TTC549 (cell line): ENCODE data around the gene LAMA3.

Experiments
- FAIRE-seq: peaks from 2 replicates; lab custom pipeline; 2012; peaks lifted over from hg19 to GRCh38; lab: Jason Lieb, UNC

Gene LAMA3

DNA sequence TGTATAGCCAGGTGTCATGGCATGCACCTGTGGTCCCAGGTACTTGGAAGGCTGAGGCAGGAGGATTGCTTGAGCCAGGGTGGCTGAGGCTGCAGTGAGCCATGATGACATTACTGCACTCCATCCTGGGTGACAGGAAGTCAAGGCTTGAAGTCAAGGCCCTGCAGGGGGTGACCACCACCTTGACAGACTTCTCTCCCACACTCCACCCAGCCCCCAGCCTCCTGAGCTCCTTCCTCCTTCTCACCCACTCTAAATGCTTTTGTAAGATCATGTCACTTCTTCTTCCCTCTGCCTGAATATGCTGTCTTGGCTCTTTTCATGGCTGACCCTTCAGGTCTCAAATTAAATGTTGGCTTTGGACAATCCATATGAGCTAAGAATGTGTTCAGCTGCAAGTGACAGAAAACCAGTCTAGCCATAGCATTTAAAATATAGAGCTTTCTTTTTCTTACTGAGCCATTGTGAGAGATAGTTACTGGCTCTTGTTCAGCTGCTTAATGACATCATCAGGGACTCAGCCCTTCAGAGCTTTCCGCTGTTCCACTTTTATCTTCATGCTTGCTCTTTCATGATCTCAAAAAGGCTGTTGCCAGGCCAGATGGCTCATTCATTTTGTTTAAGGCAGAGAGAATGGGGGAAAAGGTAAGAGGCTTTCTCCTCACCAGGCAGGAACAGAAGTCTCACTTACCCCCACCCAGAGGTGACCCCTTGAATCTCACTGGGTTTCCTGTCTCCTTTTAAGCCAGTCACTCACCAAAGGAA, 288.6 kb downstream of the LAMA3 start:
- no peak for FAIRE-seq

DNA sequence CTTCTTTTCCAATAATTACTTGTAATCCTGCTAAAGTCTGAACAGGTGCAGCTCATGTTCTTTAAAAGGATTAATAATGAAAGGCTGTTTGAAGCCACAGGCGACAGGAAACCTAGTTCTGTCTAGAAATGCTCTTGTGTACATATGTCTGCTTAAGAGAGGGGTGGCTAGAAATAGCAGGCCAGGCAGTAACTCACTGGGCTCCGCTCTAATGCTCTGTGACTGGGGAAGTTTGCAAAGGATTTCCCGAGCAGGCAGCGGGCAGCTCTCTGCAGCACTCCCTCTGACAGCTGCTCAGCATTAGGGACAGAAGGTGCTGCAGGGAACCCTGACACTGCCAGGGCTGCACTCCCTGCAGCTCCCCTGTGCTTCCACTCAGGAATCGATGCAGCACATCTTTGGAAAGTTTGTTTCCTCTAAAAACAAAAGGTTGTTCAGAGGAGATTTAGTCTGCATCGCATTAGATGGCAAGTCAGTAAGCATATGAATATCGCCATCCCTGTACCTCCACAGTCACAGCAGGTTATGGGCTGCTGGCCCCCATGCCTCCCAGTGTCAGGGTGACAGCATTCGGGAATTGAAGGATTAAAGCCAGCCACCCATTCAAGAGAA, 292.2 kb downstream of the LAMA3 start:
- no peak for FAIRE-seq

DNA sequence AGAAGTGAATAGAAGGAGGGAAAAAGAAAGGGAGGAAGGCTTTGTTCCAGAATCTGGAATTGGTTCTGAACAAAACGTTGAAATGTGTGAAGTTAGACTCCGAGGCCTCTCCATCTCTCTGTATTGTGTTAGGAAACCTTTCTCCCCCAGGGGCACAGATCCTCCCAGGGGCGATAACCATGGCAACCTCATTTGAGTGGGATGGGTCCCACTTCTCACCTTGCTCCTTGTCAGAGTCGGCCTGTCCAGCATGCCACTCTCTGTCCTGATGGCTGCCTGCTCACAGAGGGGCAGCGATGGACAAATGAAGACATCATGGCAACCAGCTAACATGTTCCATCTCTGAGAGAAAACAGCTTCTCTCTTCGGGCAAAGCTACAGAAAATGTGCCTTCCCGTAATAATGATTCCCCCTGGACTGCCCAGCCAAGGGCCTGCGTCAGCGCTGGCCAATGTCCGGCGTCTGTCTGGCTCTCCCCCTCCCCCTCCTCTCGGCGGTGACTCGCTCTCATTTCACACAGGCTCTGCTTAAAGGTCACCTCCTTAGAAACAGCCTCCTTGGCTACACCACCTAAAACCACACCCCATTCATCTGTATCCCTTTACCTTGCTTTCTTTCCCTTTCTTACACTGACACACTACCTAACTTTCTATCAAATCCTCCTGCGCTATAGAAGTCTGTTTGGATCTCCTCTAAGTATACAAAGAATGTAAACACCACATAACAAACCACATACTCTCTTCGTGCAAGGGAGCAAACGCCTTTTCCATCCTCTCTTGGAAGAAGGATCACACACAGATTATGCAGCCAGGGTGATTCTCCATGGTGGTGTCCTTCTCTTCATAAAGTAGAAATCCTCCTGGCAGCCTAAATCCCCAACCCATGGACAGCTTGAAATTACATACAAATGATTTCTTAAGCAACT, 293.2 kb downstream of the LAMA3 start:
- FAIRE-seq = no peak

DNA sequence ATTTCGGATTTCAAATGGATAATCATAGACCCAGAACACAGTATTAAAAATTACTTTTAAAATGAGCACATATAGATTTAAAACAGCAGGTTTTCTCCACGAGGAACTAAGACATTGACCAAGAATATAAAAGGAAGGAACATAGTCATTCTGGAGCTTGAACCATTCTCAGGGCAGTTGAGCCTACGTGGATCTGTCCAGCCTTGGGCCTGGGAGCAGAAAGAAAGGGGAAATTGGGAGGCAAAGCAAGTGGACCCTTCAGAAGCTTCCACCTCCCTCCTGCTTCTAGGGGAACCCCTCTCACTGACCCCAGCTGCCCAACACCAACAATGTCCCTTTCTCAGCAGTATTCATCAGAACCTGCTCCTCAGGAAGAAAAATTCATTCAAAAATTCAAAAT, 293.9 kb downstream of the LAMA3 start:
- no peak for FAIRE-seq

DNA sequence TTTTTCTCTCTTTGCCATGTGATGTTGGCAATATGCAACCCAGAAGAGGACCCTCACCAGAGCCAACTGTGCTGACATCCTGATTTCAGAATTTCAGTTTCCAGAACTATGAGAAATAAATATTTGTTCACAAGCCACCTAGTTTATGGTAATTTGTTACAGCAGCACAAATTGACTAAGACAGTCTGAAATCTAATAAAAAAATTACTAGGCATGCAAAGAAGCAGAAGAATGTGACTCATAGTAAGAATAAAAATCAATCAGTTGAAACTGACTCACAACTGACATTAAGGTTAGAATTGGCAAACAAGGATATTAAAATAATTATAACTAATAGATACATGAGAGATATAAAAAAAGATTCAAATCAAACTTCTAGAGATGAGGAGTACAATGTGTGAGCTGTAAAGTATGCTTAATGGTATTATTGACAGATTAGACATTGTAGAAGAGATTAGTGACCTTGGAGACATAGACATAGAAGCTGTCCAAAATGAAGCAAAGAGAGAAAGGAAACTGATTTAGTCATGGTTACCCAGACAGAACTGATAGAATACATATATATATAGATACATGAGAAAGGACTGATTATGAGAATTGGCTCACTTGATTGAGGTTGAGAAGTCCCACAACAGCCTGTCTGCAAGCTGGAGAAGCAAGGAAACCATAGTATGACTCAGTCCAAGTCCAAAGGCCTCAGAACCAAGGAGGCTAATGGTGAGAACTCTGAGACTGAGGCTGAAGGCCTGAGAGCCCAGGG, 297.5 kb downstream of the LAMA3 start:
- no peak for FAIRE-seq

DNA sequence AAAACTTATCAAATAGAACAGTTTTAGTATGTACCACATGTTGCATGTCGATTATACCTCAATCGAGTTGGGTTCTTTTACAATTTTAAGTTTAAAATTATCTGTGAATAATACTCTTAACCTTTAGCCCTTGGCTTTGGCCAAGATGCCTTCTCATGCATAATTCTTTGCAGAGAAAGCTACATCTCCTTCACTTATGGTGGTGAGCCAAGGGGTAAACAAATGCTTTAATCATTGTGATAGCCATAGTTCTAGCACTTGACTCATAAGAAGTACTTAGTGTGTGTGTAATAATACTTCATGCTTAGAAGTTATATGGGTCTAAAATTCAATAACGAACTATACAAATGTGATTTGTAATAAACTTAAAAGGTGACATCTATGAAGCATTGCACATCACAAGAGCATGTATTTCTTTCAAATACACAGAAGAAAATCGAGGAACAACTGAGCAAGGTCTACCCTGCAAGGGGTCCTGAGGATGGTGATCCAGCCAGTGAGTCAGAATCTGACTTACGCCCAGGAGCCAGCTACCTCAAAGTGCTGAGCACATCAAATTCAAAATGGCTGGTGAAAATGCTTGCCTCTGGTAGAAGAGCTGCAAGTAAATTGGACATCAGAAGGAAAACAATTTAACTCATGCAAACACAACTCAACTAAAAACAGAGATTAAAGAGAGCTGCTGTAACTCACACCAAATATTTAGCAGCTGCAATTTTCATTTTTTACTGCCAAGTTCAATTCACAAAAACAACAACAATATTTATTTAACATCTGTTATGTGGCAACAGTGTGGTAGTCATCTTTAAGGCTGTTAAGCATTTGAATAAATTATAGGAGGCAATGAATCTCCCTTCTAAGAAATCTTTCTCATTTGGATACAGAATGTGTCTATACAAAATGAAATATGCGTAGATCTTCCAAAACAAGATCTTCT, 301.5 kb downstream of the LAMA3 start:
- no peak for FAIRE-seq

DNA sequence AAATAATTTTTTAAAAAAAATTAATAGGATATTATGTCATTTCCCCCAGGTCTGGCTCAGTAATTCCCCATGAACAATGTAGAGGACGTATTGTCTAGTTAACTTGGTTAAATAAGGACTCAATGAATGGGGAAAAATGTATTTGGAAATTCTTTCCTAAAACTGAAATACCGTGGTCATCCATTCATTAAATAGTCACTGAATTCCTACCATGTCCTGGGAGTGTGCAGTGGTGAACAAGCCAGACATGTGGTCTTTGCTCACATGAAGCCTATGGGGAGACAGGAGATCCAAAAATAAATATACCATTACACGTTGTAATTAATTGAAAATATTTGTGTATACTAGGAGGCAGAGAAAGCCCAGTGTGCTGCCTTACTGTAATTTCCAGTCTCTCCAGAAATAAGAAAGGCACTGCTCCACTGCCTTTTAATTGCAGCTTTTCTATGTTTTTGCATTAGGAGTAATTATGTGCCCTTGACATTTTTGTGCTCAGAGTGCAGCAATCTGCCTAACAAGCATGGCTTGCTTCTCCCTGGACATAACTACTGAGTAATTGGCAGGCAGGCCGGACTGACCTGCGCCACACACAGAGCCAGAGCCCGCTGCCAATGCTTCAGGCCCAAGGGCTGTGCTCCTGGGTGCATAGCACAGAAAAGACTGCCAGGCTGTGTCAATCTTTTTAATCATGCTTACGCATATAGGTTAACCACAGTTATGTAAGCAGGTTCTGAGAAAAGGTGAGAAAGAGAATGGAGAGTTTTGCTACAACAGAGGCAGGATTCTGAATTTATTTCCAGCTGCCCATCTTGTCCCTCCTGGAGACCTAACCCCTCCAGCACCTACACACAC, 303.1 kb downstream of the LAMA3 start:
- FAIRE-seq = no peak

DNA sequence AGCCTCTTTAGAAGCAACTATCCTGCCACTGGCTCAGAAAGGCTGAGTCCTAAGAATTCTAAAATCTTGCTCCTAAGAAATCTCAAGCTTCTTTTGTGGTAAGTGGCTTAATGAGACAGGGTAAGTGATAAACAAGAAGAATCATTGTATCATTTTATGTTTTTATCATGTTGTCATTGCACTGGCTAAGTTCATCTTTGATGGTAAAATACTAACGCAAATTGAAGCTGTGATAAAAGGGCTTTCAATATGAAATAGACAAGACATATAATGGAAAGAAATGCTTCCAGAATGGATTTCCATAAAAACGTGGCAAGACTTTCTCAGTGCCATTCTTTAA, 303.7 kb downstream of the LAMA3 start:
- FAIRE-seq = no peak

DNA sequence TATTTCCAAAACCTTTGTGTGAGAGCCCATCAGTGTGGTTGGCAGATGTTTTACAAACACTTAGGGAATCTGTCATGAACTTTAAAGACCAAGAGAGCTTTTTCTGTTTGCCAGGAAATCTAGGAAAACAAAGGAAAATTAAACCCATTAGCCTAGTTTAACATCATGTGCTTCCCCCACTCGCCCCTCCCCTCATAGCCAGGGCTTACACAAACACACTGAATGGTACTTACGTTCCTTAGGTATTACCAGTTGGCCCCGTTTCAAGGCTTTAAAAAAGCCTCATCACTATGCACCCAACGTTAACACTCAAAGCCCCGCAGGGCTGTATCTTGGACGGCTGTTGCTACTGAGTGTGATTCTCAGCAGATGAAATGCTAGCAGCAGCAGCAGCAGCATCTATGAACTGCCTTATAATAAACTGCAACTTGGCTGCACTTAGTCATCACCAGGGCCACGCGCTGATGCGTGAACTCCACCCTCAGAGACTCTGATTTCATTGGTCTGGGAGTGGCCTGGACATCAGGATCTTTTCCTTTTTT, 305.2 kb downstream of the LAMA3 start:
- no peak for FAIRE-seq

DNA sequence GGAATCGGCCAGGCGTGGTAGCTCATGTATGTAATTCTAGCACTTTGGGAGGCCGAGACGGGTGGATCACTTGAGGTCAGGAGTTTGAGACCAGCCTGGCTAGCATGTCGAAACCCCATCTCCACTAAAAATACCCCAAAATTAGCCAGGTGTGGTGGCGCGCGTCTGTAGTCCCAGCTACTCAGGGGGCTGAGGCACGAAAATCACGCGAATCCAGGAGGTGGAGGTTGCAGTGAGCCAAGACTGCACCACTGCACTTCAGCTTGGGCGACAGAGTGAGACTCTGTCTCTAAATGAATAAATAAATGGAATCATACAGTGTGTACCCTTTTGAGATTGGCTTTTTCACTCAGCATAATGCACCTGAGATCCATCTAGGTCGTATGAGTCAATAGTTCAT, 305.9 kb downstream of the LAMA3 start:
- FAIRE-seq = no peak

DNA sequence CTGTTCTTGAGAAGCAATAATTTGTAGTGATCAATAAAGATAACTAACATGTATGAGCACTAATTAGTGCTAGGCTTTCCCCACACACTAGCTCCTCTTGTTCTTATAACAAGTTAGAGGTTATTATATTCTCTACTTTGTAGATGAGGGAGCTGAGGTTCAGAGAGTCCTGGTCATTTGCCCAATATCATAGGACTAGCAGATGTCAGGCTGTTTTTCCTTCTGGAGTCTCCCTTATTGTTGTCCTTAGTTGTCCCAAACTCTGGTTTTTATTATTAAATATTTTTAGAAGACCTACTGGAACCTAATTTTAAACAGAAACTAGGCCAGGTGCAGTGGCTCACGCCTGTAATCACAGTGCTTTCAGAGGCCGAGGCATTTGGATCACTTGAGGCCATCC, 308.8 kb downstream of the LAMA3 start:
- no peak for FAIRE-seq

DNA sequence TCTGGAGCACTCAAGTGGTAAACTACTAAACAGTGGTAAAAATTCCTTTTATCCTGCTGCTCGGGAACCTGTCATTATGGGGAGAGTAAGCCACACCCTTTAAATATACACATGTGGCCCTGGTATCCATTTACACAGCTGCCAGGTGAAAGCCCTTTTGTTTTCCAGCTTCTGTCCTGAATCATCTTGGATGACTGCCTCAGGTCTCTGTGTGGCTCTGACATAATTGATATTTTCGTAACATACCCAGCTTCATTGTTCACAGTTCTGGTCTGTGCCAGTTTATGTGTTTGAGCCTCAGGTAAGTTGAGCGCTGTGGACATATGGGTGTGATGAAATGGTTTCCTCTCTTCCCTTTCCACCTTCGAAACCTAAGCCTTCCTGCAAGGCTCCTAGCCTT, 309.6 kb downstream of the LAMA3 start:
- FAIRE-seq = no peak

DNA sequence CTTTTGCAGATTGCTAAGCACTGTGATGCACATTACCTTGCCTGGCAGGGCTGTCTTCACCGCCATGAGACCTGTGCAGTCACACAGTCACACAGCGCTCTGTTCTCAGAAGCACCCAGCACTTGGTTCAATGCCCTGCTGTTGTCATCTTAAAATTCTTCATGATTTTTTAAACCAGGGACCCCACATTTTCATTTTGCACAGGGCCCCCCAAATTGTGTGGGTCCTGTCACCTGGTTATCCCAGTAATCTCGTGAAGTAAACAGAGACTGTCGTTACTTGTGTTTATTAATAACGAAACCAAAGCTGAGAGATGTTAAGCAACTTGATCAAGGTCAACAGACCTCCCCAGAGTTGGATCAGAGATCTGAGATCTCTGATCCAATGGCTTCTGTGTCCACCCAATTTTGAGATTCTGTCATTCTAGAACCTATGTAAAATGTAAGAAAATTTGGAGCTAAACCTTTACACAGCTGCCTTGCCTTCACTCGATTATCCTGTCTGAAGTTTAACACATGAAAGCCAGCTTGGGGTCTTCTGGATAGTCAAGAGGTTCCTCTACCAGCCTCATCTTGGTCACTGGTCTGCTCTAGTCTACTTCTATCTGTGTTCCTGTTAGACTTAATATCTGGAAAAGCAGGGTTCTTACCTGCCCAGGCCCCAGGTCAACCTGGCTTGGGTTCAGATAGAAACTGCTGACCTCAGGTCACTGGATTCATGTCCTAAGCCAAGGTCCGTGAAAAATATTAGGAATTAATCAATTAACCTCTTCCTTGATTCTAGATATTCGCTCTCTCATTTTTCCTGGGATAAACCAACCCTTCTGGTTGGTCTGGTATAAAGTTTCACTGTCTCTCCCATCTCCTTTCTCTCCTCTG, 311.6 kb downstream of the LAMA3 start:
- no peak for FAIRE-seq

DNA sequence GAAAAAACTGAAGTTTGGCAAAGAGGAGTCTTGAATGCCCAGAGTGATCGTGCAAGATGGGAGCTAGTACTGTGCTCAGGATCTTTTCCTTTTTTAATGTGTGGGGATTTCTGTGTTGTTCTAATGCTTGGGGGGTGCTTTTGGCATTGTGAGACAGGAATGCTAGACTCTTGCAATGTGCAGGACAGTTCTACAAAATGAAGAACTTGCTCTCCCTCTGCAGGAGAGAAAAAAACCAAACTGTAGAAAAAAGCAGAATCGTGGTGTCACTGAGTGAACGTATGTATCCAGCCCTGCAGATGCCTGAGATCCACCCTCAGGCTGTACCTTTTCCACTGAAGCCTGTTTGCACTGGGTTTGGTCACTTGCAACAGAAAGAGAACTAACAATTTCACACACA, 313.2 kb downstream of the LAMA3 start:
- FAIRE-seq = no peak

DNA sequence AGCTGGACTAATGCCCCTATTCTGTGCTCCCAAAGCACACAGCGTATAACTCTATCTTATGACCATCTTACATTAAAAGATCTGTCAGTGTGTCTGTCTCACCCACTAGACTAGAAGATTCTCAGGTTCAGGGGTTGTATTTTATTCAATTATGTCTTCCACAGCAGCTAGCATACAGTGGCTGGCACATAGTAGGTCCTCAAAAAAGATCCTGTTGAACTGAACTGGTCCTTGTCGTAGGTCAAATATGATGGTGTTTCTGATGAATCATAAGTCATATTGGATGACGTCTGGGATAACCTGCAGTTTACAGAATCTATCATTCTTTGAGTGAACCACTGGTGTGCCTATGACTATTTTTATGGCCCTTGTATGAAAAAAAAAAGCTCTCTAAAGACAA, 314.0 kb downstream of the LAMA3 start:
- FAIRE-seq = no peak

DNA sequence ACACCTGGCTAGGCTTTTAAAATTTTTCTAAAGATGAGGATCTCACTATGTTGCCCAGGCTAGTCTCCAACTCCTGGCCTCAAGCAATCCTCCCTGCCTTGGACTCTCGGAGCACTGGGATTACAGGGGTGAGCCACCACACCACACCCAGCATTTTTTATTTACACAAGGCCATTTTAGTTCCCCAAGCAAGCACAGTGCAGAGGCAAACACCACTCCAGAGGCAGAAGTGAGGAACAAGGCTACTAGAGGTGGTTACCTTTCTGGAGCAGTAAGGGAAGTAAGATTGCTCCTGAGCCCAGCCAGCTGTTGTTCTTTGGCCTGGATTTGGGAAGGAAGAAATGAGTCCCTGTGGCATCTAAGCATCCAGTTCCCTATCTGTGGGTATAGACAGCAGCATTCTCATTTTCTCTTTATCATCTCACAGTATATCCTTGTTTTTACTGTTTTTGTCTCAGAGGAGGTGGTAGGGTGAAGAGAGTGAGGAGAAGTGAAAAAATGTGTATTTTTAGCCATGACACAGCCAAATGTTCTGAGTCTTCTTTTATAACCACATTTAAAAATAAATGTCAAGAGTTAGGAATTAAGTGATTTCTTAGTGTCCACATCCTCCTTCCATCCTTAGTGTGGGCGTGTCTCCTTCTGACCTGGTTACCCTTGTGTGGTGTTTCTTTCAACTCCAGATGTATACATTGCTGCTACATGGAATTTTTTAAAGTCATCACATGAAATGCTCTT, 314.8 kb downstream of the LAMA3 start:
- no peak for FAIRE-seq
